GM04504 (cell line): ENCODE results near the gene JDP2.
"Not testable (repeated sequence)": the region's sequence is repeated elsewhere in the genome, so short reads cannot be mapped to it uniquely, and the experiment has no call there.

Experiments
- DNase-seq: peaks from one replicate; pipeline ENCODE4 v3.0.0-alpha.2; 2012; ENCODE audit warnings: low read depth

JDP2 gene

GRCh38 chr14:75427482-75428229 is at the start of gene JDP2:
TSS of gene JDP2 (plus strand) at chr14:75428022. CDS start at chr14:75437921, 9,899 bp downstream.
- DNase-seq: peak; percentile 70

- no peak for DNase-seq
These were observed 48.4 kb upstream of the JDP2 start for GRCh38 chr14:75379246-75379929.

- no peak for DNase-seq
These were observed 47.9 kb upstream of the JDP2 start for GRCh38 chr14:75379930-75380270.

GRCh38 chr14:75380656-75381055 is 47.2 kb upstream of the JDP2 start:
- DNase-seq: no peak

- no peak for DNase-seq
These were observed 46.2 kb upstream of the JDP2 start for GRCh38 chr14:75381642-75382041.

GRCh38 chr14:75383219-75383618 is 44.6 kb upstream of the JDP2 start:
- DNase-seq: not testable (repeated sequence)

- DNase-seq: no peak
These were observed 44.1 kb upstream of the JDP2 start for GRCh38 chr14:75383721-75384120.

GRCh38 chr14:75389679-75390078 is 38.1 kb upstream of the JDP2 start:
- DNase-seq: peak; percentile 17

- DNase-seq: no peak
These were observed 37.6 kb upstream of the JDP2 start for GRCh38 chr14:75390183-75390582.

- DNase-seq: no peak
These were observed 35.9 kb upstream of the JDP2 start for GRCh38 chr14:75391953-75392352.

- DNase-seq: no peak
These were observed 34.9 kb upstream of the JDP2 start for GRCh38 chr14:75392686-75393641.

- no peak for DNase-seq
These were observed 34.0 kb upstream of the JDP2 start for GRCh38 chr14:75393794-75394193.

GRCh38 chr14:75395862-75396261 is 32.0 kb upstream of the JDP2 start:
- no peak for DNase-seq

- DNase-seq: no peak
These were observed 28.5 kb upstream of the JDP2 start for GRCh38 chr14:75399321-75399720.

GRCh38 chr14:75399843-75400775 is 27.7 kb upstream of the JDP2 start:
- peak; percentile 15 for DNase-seq

- DNase-seq: peak; percentile 14
These were observed 26.5 kb upstream of the JDP2 start for GRCh38 chr14:75401361-75401760.

GRCh38 chr14:75402867-75403413 is 24.9 kb upstream of the JDP2 start:
- DNase-seq: no peak

GRCh38 chr14:75404847-75405246 is 23.0 kb upstream of the JDP2 start:
- DNase-seq: no peak

- no peak for DNase-seq
These were observed 21.7 kb upstream of the JDP2 start for GRCh38 chr14:75406102-75406501.

- DNase-seq: no peak
These were observed 21.0 kb upstream of the JDP2 start for GRCh38 chr14:75406856-75407255.
